Measurements from ENCODE around the gene KREMEN2.

GRCh38 chr16:2971134-2971984 lies 7.3 kb downstream of the KREMEN2 start:
- no peak for TF ChIP-seq USF2 (IDR thresholded peaks at IDR 0.05; ENCODE audit: low read length)
- TF ChIP-seq CTCF (IDR thresholded peaks at IDR 0.05; ENCODE audit: control extremely low read depth in 1 of 3, insufficient read depth in 1 of 3, low read depth in 1 of 3, low read length in 3 of 3) = peak in 1 of 3 experiments; percentile 4; a peak in 1 of 4 replicates
